GM18517 (cell line): ENCODE results near the gene CTSW.

Source experiments
- ATAC-seq: cut with Tn5 transposase; IDR thresholded peaks from one replicate; pipeline ENCODE4 v1.9.1; 2021; ENCODE audit warnings: mild to moderate bottlenecking, moderate library complexity; ENCODE audit not compliant: unreplicated experiment

CTSW gene

DNA sequence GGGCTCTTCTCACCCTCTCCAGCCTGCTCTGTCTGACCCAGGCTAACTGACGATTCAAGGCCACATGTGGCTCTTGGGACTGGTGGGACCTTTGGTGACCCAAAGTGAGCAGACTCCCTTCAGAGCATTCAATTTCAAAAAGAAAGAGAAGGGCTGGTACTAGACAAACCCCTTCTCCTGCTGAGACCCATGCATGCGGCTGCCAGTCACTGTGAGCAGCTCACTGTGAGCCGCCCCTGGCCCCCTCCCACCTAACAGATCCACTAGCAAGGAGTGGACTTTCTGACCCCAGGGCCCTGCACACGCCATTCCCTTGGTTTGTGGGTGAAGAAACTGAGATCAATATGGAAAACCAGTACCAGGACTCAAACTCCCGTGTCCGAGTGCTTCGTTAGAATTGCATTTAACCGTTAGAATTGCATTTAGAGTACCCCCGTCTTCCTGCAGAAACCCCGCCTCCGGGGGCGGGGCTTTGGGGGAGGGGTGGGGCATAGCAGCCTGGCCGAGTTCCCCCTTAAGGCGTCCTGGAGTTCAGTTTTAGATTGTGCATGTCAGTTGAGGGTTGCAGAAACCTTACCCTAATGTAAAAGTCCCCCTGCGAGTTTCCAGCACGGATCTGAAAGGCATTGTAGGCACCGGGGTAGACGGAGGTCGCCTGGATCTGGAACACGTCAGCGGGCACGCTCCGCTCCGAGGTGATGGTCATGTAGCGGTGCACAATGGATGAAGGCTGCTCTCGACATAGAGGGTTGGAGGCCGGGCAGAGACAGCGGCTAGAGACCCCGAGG lies 12.2 kb upstream of the CTSW start:
- ATAC-seq: no peak

DNA sequence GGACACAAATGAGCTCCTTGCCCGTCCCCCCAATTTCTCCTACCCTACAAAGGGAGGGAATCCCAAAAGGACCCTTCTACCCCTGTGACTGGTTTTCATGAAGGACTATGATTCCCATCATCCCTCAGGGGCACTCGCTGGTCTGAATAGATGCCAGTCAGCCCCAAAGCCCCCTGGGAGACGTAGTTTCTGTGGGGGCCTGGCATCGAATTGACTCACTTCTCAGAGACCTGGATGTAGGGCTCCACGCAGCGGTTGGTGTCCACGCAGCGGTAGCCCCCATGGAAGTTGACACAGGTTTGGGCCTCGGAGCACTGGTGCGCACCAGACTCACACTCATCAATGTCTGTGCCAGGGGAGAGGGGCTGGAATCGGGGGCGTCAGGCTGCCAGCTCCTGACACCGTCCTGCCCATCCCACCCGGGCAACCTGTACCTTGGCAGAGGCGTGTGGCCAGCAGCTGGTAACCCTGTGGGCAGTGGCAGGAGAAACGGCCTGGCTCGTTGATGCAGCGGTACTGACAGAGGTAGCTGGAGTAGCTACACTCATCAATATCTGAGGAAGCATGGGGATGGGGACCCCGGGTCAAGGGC lies 11.5 kb upstream of the CTSW start:
- no peak for ATAC-seq

DNA sequence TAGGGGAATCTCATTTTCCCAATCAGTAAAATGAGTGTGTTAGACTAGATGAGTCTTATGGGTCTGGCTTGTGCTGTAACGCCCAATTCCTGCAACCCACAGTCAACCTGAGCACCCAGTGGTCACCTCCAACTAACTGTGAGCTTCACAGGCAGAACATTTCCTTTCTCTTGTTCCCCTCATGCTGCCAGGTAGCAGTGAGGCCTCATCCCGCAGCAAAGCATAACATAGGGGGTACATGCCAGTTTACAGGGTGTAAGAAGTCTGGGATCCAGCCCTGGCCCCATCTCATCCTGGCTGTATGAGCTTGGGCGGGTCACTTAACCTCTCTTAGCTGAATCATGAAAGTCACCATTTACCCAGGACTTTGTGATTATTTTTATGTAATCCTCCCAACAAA lies 10.7 kb upstream of the CTSW start:
- no peak for ATAC-seq

DNA sequence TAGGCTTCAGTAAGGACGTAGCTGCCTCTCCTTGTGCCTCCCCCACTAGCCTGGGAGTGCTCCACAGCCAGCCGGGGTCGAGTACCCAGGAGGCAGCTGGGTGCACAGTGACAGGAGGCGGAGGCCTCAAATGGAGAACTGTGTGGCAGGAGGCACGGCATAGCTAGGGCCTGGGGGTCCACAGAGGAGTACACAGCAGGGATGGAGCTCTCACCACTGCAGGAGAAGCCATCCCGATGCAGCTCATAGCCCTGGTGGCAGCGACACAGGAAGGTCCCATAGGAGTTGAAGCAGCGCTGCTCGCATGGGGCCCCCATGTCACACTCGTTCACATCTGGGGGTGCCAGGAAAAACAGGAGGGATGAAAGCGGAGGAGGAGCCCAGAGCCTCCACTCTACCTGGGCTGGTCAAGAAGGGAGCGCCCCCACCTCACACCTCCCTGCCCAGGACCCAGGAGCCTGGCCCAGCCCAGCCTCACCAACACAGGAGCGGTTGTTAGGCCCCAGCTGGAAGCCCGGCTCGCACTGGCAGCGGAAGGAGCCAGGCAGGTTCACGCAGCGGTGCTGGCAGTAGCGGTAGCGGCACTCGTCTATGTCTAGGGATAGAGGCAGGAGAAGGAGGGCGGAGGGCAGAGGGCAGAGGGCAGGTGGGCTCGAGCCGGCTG lies 9.9 kb upstream of the CTSW start:
- ATAC-seq: no peak

DNA sequence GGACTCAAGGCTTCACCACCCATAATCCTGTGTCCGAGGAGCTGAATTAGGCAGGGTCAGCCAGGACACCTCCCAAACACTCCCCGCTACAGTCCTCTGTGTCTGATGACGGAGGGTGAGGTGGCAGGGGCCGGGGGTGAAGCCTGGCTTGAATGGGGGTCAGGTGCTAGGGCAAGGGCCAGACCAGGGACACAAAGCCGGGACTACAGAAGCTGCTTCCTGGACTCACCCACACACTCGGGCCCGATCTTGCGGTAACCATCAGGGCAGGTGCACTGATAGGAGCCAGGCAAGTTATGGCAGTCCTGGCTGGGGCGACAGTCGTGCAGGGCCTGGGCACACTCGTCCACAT lies 9.4 kb upstream of the CTSW start:
- no peak for ATAC-seq

DNA sequence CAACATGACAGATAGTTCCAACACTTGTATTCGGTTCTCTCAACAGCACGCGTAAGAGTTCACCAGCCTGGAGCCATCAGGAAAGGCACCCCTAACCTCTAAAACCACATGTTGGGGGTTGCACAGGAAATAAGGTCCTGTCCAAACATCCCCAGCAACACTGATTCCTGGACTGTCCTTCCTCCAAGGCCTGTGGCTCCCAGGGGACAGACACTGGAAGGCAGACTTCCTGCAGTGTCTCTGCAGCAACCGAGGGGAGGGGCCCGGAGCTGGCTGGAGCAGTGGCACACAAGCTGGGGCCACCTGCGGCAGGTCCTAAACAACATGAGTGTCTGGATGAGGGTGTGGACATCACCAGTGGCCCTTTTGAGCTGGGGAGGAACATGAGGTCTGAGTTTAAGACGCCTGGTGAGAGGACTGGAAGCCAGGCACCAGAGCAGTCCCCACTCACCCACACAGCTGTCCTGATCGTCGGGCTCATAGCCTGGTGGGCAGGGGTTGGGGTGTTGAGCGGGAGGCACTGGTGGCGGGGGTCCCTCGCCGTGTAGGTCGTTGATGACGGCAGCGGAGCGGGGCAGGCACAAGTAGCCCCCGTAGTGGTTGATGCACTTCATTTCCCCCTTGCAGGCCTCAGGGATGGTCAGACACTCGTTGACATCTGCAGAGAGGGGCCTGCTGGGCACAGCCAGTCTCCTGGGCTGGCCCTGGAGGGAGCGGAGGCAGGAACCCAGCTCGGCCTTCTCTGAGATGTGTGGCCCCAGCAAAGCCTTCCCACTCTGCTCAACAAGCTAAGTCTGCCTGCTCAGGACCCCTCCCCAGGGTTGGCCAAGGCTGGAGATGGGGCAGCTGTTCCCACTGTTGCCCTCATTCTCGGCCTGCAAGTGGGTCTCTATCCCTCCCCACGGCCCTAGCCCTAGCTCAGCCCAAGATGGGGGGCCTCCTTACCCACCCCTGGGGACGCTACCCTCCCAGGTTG lies 8.6 kb upstream of the CTSW start:
- ATAC-seq: no peak

DNA sequence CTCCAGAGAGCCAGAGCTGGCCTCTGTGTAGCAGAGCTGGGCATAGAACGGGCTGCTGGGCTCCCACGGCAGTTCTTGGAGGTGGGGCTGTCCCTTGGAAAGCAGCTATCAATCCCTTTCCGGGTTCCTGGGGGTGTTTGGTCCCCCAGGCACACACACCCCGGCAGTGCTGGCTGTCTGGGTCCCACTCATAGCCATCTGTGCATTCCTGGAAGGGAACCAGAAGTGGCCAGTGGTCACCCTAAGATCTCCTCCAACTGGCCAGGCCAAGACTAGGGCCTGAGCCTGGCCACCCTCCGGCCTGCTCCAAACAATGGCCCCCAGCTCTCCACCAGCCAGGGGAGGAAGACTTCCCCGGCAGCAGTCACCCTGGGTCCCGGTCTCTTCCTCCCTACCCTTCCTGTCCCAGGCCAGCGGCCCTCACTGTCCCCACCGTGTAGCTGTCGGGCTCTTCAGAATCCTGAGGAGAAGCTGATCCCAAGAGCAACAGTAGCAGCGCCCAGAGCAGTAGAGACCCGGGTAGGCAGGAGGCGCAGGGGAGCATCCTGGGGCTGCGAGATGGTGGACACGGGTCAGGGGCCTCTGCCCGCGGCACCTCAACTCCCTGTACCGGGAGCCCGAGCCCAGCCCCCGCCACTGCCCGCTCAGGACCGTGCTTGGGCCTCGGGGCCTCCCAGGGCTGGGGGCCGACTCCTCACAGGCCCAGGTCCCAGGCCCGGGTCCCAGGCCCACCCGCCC lies 7.7 kb upstream of the CTSW start:
- no peak for ATAC-seq

DNA sequence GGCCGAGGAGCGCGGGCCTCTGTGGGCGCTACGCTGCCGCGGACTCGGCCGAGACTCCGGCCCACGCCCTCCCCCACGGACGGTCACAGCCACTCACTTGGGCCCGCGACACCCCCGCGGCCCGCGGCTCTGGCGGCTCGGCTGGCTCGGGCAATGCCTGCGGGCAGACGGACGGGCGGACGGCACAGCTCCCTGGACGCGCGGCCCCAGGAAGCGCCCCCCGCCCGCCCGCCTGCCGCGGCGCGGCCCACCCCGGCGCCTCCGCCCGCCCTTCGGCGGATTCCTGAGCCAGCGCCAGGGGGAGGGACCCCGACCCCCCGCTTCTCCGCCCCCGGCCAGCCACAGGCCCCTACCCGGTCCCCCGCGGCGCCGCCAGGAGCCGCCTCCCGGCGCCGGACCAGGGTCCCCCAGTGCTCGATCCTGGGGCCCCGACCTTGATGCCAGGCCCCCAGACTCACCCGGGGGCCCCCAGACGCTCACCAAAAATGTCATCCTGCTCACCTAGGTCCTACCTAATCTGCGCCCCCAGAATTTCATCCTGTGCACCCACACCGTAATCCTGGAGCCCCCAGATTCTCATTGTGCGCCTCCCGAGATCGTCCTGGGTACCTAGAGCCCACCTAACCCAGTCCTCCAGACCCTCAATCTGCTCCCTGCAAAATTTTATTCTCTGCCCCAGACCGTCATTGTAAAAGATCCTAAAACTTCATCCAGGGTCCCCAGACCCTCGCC lies 6.9 kb upstream of the CTSW start, which contains the start of gene EFEMP2:
EFEMP2 (minus strand) TSS at position 215 of the 732 bp plus-strand sequence. CDS start 446 bp downstream, outside the sequence.
- ATAC-seq: no peak

DNA sequence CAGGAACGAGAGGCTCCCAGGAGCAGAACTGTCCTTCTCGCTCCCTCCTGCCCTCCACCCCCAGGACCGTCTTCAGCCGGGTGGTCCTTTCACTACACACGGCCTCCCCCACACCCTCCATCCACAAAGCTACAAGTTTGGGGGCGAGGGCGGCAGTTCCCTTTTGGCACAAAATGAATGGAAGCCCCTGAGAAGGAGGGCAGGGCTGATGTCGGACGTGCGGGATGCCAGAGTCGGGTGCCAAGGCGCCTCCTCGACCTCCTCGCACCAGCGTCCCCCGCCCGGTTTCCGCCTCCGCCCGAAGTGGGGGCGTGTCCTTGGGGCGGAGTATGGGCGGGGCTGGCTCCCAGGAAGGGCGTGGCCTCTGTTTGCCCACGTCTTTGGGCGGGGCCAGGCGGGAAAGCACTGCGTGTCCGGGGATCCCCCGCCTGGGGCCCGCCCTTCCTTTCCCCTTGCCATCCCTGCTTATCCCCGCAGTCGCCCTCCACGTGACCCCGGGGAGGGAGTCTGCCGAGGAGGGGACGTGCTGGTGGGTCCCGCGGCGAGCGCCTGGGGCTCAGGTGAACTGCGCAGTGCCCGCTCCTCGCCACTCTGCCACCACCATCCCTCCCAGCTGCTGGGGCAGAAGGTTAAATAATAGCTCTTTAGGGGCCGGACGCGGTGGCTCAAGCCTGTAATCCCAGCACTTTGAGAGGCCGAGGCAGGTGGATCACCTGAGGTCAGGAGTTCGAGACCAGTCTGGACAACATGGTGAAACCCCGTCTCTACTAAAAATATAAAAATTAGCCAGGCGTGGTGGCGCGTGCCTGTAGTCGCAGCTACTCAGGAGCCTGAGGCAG lies 6.1 kb upstream of the CTSW start:
- ATAC-seq: peak; percentile 77

DNA sequence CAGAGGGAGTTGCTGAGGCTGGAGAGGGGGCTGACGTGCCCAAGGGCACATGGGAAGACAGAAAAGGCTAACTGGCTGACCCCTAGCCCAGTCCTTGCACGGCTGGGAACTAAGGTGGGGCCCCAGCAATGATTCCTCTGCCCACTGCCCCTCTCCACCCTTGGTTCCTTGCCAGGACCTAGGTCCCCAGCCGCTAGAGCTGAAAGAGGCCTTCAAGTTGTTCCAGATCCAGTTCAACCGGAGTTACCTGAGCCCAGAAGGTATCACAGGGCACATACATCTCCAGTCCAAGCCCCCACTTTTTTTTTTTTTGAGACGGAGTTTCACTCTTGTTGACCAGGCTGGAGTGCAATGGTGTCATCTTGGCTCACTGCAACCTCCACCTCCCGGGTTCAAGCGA lies 390 bp downstream of the CTSW start:
- ATAC-seq: no peak

DNA sequence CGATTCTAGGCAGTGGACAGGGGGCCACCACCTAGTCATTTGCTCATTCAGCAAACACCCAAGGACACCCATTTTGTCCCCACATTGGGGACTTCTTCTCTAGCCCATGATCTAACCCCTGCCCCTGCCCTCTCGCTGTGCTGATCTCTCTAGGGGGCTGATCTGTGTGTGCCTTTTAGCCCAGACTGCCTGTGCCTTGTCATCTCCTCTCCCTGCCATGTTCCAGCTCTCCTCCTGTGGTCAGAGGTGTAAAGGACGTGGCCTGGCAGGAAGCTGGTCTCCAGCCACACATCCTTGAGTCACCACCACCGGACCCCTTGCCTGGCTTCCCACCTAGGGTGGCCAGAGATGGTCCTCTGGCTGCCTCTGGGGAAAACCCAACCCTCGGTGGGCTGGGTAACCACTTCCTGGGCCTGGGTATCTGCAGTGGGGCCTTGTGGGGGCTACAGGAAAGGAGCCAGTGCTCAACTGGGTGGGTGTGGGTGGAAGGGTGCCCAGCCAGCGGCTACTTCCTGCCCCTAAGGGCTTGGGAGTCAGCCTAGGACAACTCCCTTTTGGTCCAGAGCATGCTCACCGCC lies 1.3 kb downstream of the CTSW start:
- ATAC-seq: no peak

DNA sequence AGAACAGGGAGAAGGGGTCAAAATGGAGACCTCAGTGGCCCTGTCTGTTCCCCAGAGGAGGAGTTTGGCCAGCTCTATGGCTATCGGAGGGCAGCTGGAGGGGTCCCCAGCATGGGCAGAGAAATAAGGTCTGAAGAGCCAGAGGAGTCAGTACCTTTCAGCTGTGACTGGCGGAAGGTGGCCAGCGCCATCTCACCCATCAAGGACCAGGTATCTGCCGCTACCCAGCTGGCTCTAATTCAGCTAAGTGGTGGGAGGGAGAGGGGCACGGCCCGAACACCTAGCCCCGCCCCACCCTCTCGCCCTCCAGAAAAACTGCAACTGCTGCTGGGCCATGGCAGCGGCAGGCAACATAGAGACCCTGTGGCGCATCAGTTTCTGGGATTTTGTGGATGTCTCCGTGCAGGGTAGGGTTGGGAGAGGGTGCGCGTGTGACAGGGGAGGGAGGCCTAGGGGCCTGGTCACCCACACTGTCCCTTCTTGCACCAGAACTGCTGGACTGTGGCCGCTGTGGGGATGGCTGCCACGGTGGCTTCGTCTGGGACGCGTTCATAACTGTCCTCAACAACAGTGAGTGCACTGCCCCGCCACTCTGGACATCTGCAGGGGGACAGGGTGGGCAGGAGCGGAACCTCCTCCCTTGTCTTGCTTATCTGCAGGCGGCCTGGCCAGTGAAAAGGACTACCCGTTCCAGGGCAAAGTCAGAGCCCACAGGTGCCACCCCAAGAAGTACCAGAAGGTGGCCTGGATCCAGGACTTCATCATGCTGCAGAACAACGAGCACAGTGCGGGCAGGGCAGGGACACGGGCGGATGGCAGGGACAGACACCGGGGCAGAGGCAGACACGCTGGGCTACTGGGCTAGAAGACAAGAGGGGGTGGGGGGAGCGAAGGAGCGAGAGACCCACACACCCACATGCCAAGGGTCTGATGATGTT lies 2.8 kb downstream of the CTSW start:
- ATAC-seq: no peak

DNA sequence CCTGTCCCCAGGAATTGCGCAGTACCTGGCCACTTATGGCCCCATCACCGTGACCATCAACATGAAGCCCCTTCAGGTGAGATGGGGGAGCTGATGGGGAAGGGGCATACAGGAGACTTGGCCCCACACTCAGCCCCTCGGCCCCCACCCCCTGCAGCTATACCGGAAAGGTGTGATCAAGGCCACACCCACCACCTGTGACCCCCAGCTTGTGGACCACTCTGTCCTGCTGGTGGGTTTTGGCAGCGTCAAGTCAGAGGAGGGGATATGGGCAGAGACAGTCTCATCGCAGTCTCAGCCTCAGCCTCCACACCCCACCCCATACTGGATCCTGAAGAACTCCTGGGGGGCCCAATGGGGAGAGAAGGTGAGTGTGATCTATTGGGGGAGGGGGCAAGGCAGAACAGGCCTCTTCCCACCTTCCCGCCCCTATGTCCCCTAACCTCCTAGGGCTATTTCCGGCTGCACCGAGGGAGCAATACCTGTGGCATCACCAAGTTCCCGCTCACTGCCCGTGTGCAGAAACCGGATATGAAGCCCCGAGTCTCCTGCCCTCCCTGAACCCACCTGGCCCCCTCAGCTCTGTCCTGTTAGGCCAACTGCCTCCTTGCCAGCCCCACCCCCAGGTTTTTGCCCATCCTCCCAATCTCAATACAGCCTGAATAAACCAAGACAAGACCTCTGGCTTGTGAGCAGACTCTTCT lies 3.6 kb downstream of the CTSW start:
- no peak for ATAC-seq

DNA sequence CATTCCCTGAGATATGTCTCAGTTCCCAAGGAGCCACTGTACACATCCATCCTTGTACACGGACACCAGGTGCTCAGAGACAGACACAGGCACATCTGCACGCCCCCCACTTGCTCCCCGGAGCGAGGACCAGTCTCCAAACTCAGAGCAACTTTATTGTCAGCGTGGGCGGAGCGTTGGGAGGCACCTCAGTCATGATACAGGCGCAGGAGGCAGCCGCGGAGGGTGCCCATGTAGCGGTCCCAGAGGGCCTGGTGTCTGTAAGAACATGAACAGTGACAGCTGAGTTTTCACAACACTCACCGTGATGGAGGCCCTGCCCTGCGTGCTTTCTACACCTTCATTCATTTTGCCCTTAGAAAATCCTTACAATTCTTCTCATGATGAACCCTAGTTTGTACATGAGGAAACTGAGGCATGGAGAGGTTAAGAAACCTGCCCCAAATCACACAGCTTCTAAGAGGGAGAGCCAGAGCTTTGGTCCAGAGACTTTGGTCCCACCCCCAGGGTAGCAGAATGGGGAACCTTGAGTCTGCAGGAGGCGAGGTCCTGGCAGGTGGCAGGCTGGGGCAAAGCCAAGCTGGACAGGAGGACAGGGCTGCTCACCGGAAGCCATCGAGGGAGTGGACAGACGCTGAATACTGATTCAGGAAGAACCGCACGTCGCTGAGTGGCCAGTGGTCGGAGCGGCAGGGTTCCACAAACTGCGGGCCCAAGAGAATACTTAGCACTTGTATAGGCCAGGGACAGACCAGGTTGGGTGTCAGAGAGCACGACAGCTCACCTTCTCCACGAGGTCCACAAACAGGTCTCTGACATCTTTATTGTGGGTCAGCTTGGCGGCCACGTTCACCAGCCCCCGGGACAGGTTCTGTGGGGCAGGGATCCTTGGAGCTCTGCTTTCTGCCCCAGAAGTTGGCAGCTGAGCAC lies 4.4 kb downstream of the CTSW start:
- ATAC-seq: no peak

DNA sequence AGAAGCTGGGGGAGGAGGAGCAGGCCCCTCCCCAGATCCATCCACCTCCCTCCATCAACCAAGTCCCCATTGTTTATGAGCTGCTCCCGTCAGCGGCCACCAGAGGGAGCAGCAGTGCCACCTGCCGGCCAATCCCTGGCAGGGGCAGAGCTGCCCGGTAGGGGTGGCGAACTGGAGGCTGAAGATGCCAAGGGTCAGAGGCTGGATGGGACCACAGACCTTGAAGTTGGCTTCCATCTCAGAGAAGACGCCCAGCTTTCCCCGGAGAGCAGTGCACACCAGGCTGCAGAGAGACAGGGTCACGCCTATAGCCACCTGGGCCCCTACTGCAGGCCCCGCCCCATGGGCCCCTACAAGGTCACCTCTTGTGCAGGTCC lies 5.1 kb downstream of the CTSW start:
- ATAC-seq: no peak

DNA sequence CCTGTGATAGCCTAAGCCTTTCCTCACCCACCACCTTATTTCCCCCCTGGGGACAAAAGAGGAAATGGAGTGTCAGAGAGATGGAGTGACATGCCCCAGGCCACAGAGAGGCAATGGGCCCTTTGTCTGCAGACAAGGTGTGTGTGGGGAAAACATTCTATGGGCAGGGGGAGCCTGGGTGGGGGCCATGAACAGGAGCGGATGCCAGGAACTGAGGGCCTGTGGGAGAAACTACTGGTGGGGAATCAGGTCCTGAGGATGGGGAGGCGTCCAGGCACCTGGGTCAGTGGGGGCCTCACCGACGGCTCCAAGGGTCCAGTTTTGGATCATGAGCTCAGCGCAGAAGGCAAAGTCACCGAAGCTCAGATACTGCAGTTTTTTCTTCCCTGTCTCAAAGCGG lies 5.6 kb downstream of the CTSW start:
- ATAC-seq: no peak
